Pons (tissue), 1 donor: Measurements from ENCODE around the gene THSD7B.
"Not testable (repeated sequence)": the region's sequence is repeated elsewhere in the genome, so short reads cannot be mapped to it uniquely, and the experiment has no call there.

Experiments
- DNase-seq: peaks from one replicate; pipeline ENCODE4 v3.0.0-alpha.2; 2016; ENCODE audit warnings: low spot score

Gene THSD7B

DNA sequence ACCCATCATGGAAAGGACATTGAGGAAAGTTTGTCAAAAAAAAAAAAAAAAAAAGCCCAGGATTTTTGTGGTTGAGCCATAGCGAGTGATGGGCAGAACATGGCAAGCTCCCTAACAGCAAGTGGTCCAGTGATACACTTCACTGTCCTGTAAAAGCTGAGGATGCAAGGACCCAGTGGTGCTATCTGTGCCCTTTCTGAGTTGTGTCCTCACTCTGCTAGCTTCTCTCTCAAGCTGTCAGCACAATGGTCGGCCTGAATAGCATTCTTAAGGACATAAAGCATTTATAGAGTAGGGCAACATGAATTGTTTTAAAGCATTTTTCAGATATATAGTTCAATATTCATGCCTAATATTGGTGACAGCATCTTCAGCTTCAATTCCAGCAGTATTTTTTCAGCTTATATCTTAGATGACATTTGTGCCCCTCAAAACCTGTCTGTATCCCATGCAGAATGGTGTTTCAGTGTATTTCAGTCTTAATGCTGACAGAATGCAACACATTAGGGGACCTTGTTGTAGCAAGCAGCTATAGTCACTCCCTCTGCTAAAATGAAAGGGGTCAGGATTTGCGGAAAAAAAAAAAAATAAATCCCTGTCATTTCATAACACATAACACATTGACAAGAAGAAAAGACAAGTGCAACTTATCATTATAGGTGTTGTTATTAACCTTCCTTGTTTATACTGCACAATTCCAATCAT is 496.7 kb downstream of the THSD7B start:
- DNase-seq, result no peak

DNA sequence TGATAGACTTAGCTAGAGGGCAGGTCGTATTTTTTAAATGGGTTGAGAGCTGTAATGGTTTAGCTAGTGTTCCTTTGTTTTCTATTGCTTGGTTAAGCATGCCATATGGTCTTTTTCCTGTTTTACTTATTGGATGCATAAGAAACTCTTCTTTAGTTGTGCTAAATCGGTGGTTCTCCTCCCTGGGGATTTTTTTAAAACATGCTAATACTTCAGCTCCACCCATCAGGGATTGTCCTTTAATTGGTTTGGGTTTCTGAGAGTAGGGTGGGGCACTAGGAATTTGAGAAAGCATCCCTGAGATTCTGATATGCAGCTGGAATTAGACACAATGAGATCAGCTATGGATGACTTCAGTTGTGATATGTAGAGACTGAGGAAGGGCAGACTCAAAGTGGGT is 497.2 kb downstream of the THSD7B start:
- no peak for DNase-seq

- no peak for DNase-seq
Measured at GRCh38 chr2:137287913-137288639, 522.7 kb downstream of the THSD7B start.

- no peak for DNase-seq
Measured at GRCh38 chr2:137291836-137292570, 526.7 kb downstream of the THSD7B start.

DNA sequence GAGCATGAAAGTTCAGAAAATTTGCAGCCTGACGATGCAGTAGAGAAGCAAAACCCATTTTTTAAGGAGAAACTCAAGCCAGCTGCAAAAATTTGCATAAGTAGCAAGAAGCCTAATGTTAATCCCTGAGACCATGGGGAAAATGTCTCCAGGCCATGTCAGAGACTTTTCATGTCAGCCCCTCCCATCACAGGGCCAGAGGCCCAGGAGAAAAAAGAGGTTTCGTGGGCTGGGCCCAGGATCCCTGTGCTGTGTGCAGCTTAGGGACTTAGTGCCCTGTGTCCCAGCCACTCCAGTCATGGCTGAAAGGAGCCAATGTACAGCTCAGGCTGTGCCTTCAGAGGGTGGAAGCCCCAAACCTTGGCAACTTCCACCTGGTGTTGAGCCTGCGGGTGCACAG is 533.0 kb downstream of the THSD7B start:
- DNase-seq, result no peak

DNA sequence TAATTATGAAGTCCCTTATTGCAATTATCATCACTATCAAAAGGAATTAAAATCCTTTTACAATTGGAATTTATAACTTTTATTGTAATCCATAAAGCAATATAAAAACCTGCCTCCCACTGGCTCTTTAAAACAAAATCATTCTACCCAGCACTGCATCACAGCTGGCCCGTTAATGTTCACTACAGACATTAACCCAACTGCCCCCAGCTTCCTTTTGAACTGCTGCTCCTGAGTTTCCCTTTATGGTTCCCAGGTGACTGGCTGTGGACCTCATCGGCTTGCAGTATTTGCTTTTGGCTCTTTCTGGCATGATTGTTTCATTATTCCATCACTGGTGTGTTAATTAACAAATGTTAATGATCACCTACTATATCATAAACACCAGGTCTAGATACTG is 535.6 kb downstream of the THSD7B start:
- no peak for DNase-seq

DNA sequence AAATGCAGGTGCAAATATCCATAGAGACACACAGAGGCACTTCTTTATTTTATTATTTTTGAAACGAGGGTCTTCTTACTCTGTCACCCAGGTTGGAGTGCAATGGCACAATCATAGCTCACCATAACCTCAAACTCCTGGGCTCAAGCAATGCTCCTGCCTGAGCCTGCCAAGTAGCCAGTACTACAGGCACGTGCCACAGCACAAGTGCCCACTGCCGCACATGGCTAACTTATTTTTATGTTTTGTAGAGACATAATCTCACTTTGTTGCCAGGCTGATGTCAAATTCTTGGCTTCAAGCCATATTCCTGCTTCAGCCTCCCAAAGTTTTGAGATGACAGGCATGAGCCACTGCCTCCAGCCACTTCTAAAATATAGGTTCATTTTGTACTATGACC is 537.6 kb downstream of the THSD7B start:
- DNase-seq, result no peak

DNA sequence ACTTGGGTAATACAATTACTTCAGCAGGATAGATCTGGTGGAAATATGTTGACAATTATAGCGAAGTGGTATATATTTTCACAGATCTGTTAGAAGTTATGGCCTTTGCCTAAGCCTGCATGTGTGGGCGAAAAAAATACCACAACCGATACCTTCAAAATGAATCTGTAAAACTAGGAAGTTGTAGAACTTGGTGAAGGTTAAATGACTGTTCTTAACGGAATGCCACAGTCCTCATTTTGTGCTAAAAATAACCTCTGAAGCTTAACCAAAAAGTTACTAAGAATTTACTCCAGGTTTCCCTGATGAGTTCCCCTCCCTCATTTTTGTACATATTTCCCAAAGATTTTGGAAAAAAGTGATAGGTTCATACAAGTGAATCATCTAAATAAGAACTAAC is 550.7 kb downstream of the THSD7B start:
- no peak for DNase-seq

DNA sequence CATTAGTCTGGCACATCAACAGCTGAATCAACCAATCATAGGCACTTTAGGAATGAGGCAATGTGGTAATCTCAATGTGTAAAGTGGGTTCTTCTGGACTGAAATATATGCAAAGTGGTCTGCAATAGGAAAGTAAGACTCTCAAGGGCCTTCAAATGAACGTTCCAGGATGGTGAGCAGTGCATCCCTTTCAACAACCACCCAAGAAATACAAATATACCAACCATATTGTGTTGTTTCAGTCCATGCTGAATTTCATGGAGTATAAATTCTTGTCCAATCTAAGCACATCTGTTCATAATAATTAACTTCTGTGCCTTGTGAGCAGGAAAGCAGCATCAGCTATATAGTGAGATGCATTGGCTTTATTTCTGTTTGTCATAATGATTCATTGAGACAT is 556.2 kb downstream of the THSD7B start:
- no peak for DNase-seq

GRCh38 chr2:137331562-137331961 is 566.2 kb downstream of the THSD7B start:
- not testable (repeated sequence) for DNase-seq

DNA sequence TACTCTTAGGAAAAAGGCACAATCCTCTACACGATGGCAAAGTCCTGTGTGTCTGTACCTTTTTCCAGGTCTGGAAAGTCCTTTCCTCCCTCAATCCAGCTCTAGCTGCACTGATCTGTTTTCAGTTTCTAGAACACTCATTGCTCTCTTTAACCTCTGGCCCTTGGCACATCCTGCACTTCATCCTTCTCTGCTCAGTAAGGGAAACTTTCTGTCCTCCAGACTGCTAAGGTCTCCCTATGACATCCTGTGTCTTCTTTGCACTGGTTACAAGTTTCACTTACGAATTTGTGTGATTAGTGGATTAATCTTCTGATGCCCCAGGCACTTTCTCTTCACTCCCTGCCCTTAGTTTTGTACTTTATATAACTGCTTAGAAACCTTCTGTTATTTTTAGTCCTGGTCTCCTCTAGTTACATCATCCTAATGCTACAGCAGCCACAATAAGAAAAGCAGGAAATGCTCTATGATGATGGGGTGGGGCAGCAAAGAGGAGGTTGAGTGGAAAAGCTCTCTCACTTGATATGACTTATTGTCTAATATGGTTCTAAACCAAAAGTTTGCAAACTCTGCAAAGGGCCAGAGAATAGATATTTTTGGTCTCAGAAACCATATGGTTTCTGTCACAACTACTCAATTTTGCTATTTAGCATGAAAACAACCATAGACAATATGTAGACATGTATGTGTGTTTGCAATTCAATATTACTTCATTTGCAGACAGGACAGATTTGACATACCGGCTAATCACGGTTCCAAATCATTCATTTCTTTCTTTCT is 568.2 kb downstream of the THSD7B start:
- DNase-seq, result no peak

DNA sequence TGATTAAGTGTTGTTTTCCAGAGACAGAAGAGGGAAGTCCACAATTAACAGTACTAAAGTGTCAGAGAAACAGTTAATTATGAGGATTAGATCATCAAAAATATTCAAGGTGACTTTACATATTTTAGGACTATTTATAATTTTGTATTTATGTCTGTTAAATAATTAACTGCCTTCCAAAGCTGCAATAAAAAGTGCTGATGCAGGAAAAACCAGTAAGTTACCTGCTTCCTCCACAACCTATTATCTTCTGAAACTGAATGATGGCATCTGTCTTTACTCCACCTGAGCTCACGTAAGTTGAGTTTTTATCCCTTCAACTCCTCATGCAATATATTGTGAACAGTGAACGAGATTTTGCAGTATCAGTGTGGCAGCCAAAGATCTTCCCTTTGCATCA is 570.7 kb downstream of the THSD7B start:
- no peak for DNase-seq

- no peak for DNase-seq
Measured at GRCh38 chr2:137339051-137339450, 573.7 kb downstream of the THSD7B start.

DNA sequence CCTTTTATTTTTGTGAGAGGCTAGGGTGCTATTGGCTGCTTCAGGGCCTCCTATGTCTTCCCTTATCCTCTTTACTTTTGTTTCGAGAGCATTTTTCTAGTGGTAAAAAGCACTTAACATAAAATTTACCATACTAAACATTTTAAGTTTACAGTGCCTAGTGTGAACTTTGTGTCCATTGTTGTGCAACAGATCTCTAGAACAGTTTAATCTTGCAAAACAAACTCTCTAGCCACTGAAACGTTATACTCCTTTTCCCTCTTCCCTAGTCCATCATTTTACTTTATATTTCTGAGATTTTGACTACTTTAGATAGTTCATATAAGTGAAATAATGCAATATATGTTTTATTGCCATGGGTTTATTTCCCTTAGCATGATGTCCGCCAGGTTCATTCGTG is 580.6 kb downstream of the THSD7B start:
- DNase-seq, result no peak

DNA sequence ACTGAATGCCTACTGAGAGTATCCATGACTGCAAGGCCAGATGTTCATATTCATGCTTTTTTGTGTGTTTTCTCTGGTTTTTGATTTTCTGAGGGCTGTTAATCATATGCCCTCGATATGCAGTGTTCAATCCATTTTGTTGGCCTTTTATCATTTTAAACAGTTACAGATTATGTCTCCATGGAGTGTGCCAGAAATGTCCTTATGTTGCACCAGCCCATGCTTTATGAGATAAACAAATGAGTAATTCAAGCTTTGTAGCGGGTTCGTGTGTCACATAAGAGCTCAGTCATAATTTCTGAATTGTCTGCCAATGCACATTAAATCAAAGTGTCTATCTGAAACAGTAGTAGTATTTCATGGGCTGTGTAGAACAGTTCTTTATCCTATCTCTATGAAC is 583.0 kb downstream of the THSD7B start:
- no peak for DNase-seq

DNA sequence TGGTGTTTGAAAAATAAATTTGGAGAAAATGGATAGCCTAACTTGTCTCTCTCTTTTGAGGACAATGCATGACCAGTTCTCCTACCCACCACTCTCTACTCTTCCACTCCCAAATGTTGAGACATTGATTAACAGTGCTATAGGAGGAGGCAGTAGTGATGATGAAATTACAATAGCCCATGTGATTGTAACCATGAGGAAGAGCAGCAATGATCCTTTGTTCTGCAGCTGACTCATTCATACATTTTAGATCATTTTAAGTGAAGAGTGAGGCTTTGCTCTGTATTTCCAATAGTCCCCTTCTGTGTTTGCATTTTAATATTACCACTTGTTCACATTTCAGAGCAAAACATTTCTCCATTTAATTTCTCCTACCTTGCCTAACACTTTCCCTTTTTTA is 592.3 kb downstream of the THSD7B start:
- DNase-seq, result no peak

GRCh38 chr2:137367361-137367760 is 602.0 kb downstream of the THSD7B start:
- no peak for DNase-seq

- DNase-seq, result no peak
Measured at GRCh38 chr2:137369106-137369505, 603.8 kb downstream of the THSD7B start.

DNA sequence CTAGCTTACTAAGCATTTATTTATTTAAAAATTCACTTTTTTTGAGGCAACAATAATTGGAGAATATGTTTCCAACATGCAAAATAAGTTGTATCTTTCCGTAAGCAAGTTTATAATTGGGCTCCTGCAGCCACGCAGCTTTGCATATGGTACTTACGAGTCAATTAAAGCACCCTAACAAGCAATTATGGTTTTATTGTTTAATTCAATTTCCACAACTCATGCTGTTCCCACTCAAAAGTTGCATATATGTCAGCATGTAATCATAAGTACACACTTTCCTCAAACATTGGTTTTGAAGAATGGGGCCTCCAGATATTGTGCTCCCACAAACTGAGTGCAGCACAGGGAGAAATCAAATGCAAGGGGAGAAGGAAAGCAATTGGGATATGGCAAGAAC is 613.8 kb downstream of the THSD7B start:
- no peak for DNase-seq

GRCh38 chr2:137380610-137381009 is 615.3 kb downstream of the THSD7B start:
- DNase-seq, result no peak

DNA sequence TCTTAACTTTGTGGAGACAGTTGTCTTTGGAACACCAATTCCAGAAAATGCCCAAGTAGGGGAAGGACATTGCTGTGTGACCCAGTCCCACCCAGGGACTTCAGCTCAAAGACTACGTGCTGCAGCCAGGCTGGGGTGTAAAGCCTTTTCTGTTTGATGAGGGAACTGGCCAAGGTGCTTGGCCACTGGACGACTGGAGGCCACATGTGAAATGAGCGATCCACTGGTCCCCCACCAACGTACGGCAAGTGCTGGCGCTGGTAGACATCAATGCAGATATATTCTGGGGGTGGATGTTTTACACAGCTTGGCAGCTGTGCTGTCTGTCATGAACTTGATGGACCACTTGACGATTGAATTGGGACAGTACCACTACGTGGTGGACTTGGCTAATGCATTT is 616.4 kb downstream of the THSD7B start:
- no peak for DNase-seq

- no peak for DNase-seq
Measured at GRCh38 chr2:137383391-137383790, 618.0 kb downstream of the THSD7B start.
